Measurements from ENCODE around the gene MRGPRG.
"Not testable (repeated sequence)": the region's sequence is repeated elsewhere in the genome, so short reads cannot be mapped to it uniquely, and the experiment has no call there.

The MRGPRG gene

GRCh38 chr11:3169255-3170043, 49.2 kb downstream of the MRGPRG start:
- in situ Hi-C loops (cut with HindIII; ENCODE audit: low pct_ligation_motif_present, low sequenced_read_pairs): no loop called here
- Histone ChIP-seq H3K36me3 (replicated peaks) (no peaks in the 10 kb centered on the region), H3K27me3 (replicated peaks) (peaks cover 3% of the 10 kb centered on the region), H3K27ac (peak overlapping the region; percentile 27), H3K4me3 (ENCODE audit: low read depth, low read length) (peak overlapping the region; percentile 52)
- TF ChIP-seq CTCF (IDR thresholded peaks at IDR 0.05; ENCODE audit: low read depth, low read length, missing control alignments): no peak
- DNase-seq: peak; percentile 60

- H3K27me3 ChIP-seq (replicated peaks); H3K27ac ChIP-seq; DNase-seq; in situ Hi-C loops (cut with HindIII; ENCODE audit: low pct_ligation_motif_present, low sequenced_read_pairs); H3K36me3 ChIP-seq (replicated peaks): not testable (repeated sequence)
- peak overlapping the region; percentile 52 for H3K4me3 ChIP-seq (ENCODE audit: low read depth, low read length)
These were observed 49.8 kb downstream of the MRGPRG start for GRCh38 chr11:3168742-3169254.

Measured in brain microvascular endothelial cell (primary cell).